22Rv1 (cell line): ENCODE measurements around the gene CITED1.

Experiments used
- CTCF ChIP-seq: fragments of 450-650 bp; IDR thresholded peaks from 2 replicates; pipeline ENCODE4 v1.5.1; 2017; ENCODE audit warnings: mild to moderate bottlenecking
- ZFX ChIP-seq: fragments of 450-650 bp; IDR thresholded peaks from 2 replicates; pipeline ENCODE4 v1.6.1; 2017; ENCODE audit warnings: antibody characterized with exemption, borderline replicate concordance

GRCh38 chrX:72255445-72255844 is 50.3 kb downstream of the CITED1 start:
- TF ChIP-seq CTCF (no peak), ZFX (no peak)
